ENCODE measurements around the gene PTPRK. TPM values are rescaled to one million over a fixed set of nuclear protein-coding genes. Genes with fewer than 3 reads are reported as not detected.

The PTPRK gene
- total and polyA plus RNA-seq, 9 of the 15 experiments (the other 6 are each of a cell fraction or from before 2014, with no cell fraction given): 0.04 to 0.51 TPM; not detected in 7

DNA sequence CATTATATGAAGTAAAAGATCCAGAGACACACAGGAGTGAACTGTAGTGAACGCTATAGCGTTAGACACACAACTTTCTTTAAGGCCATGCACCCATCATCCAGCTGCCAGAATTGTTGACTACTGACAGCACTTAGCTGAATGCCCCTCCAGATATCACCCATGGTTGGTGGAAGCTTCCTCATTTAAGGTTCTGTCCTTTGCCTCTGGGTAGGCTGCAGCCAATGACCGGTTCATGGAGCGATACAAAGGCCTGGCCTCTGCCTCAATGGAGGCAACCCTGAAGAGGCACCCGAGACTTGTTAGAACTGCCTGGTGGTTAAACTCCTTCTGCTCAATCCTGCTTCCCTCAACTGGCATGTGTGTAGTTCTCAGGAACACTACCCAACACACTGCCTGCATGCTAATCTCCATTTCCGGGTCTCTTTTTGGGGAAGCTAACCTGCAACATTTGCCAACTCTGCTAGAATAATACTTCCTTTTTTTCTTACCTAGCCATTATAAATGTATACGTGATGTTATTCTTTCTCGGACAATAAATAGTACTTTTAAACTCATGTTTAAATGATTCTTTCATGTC, 569.7 kb downstream of the PTPRK start (continued):
- TF ChIP-seq BCLAF1 (IDR thresholded peaks at IDR 0.05; ENCODE audit: borderline replicate concordance in 1 of 2, control insufficient read depth in 1 of 2, low read depth in 2 of 2, low read length in 1 of 2) (no peak), DNMT1 (IDR thresholded peaks at IDR 0.05) (no peak), SIX5 (IDR thresholded peaks at IDR 0.05; ENCODE audit: borderline replicate concordance in 1 of 2, insufficient read depth in 1 of 2, low read depth in 1 of 2, low read length in 2 of 2) (no peak), RREB1 (CRISPR knock-in tag; IDR thresholded peaks at IDR 0.05) (no peak), SOX6 (IDR thresholded peaks at IDR 0.05) (no peak), SMAD1 (IDR thresholded peaks at IDR 0.05; ENCODE audit: low read depth, low read length, partially characterized antibody) (no peak)

All from K562 (cell line).